SJCRH30 (cell line): ENCODE data around the gene CHTF18. TPM values are rescaled to one million over a fixed set of nuclear protein-coding genes. Genes with fewer than 3 reads are reported as not detected.
"Not testable (repeated sequence)": the region's sequence is repeated elsewhere in the genome, so short reads cannot be mapped to it uniquely, and the experiment has no call there.

Experiments
- DNase-seq, 2 experiments: peaks; one replicate each; pipeline ENCODE4 v3.0.0-alpha.2; 2015 to 2020
- H3K27ac ChIP-seq: fragments of 250-450 bp; sonication (Bioruptor Pico); 2 replicates; pipeline ENCODE4 v1.5.1; 2020; ENCODE audit warnings: mild to moderate bottlenecking, moderate library complexity
- H3K27me3 ChIP-seq: fragments of 250-450 bp; sonication (Bioruptor Pico); 2 replicates; pipeline ENCODE4 v1.5.1; 2020; ENCODE audit warnings: mild to moderate bottlenecking, moderate library complexity
- H3K36me3 ChIP-seq: fragments of 250-450 bp; sonication (Bioruptor Pico); 2 replicates; pipeline ENCODE4 v1.5.1; 2020; ENCODE audit warnings: mild to moderate bottlenecking, moderate library complexity
- H3K4me1 ChIP-seq: fragments of 250-450 bp; sonication (Bioruptor Pico); 2 replicates; pipeline ENCODE4 v1.5.1; 2020; ENCODE audit warnings: mild to moderate bottlenecking, moderate library complexity
- H3K4me3 ChIP-seq: fragments of 250-450 bp; sonication (Bioruptor Pico); 2 replicates; pipeline ENCODE4 v1.5.1; 2020; ENCODE audit warnings: mild to moderate bottlenecking, moderate library complexity
- H3K9me3 ChIP-seq: fragments of 250-450 bp; sonication (Bioruptor Pico); replicated peaks from 2 replicates; pipeline ENCODE4 v1.5.1; 2020; ENCODE audit warnings: mild to moderate bottlenecking, moderate library complexity
- total RNA-seq: library from RNA; depleted of rRNA; stranded (reverse); fragments of >200 nt; shearing (Covaris generic); gene quantifications from 2 replicates; pipeline ENCODE4 v1.2.3, GENCODE V29; 2014

Gene CHTF18
- total RNA-seq, 1 experiment from 2014 or later: 46.0 TPM

DNA sequence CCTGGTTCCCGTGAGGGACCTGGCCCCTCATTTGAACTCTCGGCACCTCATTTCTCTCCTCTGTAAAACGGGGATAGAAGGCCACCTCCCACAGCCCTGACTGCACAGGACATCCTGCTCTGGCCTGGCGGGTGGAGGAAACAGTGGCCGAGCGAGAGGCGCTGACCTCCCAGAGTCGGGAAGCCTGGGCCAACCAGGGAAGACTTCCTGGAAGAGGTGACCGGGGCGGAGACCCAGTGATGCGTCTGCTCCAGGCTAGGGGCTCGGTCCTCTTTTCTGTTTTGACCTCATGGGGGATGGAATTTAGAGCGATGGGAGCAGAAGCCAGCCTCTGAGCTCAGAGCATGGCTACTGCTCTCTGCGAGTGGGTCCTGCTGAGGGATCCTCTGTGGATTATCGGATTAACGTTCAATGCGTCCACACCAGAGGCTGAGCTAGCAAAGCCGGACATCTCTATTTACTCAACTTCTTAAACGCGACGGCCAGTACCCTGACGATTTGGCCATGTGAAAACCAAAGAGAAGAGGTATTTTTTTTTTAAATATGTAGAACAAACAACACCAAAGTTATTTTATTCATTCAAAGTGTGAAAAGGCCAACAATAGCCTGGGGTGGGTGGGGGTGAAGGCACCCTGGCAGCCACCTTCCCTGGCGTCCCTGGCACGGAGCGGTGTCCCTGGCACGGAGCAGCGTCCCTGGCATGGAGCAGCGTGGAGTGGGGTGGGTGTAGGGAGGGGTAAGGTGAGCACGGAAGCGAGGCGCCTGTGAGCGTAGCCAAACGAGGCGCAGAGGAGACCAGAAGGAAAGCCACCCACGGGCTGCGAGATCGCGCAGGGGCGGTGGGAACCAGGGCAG, 37.0 kb upstream of the CHTF18 start:
- peaks cover 56% of the 10 kb centered on the region for H3K27me3 ChIP-seq
- H3K27ac ChIP-seq: no peak overlapping the region
- H3K9me3 ChIP-seq: no peaks in the 10 kb centered on the region
- H3K4me3 ChIP-seq: no peak overlapping the region
- no peak for DNase-seq
- H3K4me1 ChIP-seq: no peaks in the 10 kb centered on the region
- no peaks in the 10 kb centered on the region for H3K36me3 ChIP-seq

GRCh38 chr16:752007-752312, 36.5 kb upstream of the CHTF18 start:
- no peak overlapping the region for H3K27ac ChIP-seq
- H3K4me3 ChIP-seq: no peak overlapping the region
- H3K36me3 ChIP-seq: no peaks in the 10 kb centered on the region
- peaks cover 54% of the 10 kb centered on the region for H3K27me3 ChIP-seq
- H3K4me1 ChIP-seq: no peaks in the 10 kb centered on the region
- no peak for DNase-seq
- no peaks in the 10 kb centered on the region for H3K9me3 ChIP-seq

DNA sequence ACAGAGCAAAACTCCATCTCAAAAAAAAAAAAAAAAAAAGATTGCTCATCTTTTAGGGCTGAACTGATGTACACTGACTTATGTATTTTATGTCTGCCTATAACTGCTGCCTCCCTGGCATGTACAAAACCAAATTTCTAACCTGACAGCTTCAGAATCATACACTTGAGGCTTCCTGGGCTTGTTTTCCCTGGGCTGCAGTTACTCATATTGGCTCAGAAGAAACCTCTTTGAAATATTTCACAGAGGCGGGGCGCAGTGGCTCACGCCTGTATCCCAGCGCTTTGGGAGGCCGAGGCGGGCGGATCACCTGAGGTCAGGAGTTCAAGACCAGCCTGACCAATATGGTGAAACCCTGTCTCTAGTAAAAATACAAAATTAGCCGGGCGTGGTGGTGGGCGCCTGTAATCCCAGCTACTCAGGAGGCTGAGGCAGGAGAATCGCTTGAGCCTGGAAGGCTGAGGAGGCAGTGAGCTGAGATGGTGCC, 34.3 kb upstream of the CHTF18 start:
- H3K4me3 ChIP-seq, H3K4me1 ChIP-seq, H3K27ac ChIP-seq, H3K9me3 ChIP-seq, H3K36me3 ChIP-seq, DNase-seq: not testable (repeated sequence)
- H3K27me3 ChIP-seq: peaks cover 35% of the 10 kb centered on the region

GRCh38 chr16:754656-755055, 33.8 kb upstream of the CHTF18 start:
- no peak for DNase-seq
- no peak overlapping the region for H3K4me3 ChIP-seq
- H3K27ac ChIP-seq: no peak overlapping the region
- no peaks in the 10 kb centered on the region for H3K4me1 ChIP-seq
- H3K27me3 ChIP-seq: peaks cover 32% of the 10 kb centered on the region
- H3K9me3 ChIP-seq: no peaks in the 10 kb centered on the region
- H3K36me3 ChIP-seq: no peaks in the 10 kb centered on the region

DNA sequence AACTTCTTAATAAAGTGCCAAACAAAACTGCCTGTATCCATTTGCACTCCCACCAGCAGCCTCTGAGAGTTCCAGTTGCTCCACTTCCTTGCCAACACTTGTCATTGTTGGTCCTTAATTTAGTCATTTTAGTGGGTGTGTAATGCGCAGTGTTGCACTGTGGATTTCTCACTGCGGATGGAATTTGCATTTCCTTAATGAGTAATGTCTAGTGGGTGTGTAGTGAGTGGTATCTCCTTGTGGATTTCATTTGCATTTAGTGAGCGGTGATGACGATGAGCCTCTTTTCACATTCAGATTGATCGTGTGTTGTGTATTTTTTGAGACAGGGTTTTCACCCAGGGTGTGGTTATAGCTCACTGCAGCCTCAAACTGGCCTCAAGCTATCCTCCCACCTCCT, 32.0 kb upstream of the CHTF18 start:
- Histone ChIP-seq H3K9me3 (no peaks in the 10 kb centered on the region), H3K27me3 (peaks cover 31% of the 10 kb centered on the region), H3K4me1 (no peaks in the 10 kb centered on the region), H3K27ac (no peak overlapping the region), H3K36me3 (no peaks in the 10 kb centered on the region), H3K4me3 (no peak overlapping the region)
- no peak for DNase-seq

DNA sequence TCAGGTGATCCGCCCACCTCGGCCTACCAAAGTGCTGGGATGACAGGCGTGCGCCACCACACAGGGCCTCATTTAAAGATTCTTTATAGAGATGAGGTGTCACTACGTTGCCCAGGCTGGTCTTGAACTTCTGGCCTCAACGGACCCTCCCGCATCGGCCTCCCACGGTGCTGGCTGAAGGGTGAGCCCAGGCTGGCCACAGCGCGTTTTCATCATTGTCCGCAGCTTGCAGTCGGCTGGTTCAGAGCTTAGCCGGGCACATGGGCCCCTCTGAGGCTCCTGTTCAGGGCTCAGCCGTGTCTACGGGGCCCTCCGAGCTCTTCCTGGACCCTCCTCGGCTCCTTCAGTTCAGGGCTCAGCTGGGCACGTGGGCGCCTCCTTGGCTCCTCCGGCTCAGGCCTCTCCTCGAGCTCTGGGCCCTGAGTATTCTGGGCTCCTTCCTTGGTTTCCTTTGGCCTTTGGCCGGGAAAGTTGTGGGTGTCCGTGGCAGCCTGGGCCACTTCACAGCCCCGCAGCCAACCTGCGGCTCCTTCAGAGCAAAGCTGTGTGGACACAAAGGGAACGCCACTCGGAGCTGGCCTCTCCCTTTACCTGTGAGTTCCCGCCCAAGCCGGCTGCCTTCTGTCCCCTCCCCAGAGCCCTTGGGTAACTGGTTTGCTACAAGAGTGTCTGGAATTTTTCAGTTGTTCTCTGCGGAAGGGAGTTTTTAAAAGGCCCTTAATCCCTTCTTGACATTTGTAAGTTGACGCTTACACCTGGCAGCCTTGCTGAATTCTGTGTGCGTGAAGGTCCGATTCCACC, 29.1 kb upstream of the CHTF18 start:
- H3K4me1 ChIP-seq: no peaks in the 10 kb centered on the region
- no peak for DNase-seq
- H3K27me3 ChIP-seq: peaks cover 29% of the 10 kb centered on the region
- H3K4me3 ChIP-seq: no peak overlapping the region
- no peaks in the 10 kb centered on the region for H3K9me3 ChIP-seq
- no peaks in the 10 kb centered on the region for H3K36me3 ChIP-seq
- H3K27ac ChIP-seq: no peak overlapping the region

DNA sequence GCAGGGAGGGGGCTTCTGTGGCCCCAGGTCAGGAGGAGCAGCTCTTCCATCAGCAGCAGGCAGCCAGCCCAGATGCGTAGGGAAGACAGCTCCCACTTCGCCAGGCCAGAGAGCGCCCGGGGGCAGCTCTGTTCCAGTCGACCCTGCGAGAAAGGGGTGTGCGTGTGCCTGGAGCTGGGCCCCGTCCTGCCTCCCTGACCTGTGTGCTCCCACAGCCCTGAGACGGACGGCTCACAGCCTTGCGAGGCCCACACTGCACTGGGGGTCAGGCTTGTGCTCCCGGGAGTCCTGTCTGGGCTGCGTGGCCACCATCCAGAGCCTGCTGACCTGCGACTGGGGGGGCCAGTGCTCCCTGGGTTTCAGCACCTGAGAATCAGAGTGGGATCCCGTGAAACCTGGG, 28.4 kb upstream of the CHTF18 start:
- Histone ChIP-seq H3K4me1 (no peaks in the 10 kb centered on the region), H3K9me3 (no peaks in the 10 kb centered on the region), H3K4me3 (no peak overlapping the region), H3K27me3 (peaks cover 29% of the 10 kb centered on the region), H3K36me3 (no peaks in the 10 kb centered on the region), H3K27ac (no peak overlapping the region)
- no peak for DNase-seq

DNA sequence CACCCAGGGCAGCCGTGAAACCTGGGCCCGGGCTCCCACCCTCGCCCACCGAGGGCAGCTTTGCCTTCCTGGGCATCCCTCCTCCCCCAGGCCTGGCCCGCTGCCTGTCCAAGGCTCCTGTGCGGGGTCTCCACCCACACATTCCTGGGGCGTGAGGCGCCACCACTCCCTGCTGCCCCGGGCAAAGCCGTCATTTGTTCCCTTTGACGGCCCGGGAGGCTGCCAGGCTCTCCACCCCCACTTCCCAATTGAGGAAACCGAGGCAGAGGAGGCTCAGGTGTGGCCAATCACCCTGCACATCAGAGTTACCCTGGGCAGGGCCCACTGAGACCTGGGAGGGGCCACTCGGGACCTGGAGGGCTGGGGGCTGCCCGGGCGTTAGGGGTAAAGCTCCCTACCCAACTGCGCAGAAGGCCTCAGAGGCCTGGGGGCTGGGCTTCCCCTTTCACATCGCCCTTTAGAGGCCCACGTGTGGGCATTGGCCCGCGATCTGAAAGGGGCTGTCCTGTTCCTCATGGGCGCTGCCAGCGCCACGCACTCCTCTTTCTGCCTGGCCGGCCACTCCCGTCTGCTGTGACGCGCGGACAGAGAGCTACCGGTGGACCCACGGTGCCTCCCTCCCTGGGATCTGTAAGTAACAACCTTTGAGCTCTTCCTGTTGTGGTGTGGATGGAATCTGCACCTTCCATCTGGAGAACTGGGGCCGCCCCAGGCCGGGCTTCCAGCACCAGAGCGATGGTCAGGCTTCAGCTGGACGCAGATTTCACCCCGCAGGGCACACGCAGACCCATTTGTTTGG, 27.7 kb upstream of the CHTF18 start, which contains the start of gene MSLN:
Gene MSLN, plus strand, starts transcription at position 190 of the 799 bp plus-strand sequence. CDS start 1,947 bp downstream, outside the sequence.
- Histone ChIP-seq H3K27ac (no peak within 1 kb of the TSS), H3K4me3 (no peak within 1 kb of the TSS), H3K9me3 (no peaks in the 10 kb centered on the region), H3K27me3 (peaks cover 29% of the 10 kb centered on the region), H3K4me1 (no peaks in the 10 kb centered on the region), H3K36me3 (no peaks in the 10 kb centered on the region)
- DNase-seq: no peak

DNA sequence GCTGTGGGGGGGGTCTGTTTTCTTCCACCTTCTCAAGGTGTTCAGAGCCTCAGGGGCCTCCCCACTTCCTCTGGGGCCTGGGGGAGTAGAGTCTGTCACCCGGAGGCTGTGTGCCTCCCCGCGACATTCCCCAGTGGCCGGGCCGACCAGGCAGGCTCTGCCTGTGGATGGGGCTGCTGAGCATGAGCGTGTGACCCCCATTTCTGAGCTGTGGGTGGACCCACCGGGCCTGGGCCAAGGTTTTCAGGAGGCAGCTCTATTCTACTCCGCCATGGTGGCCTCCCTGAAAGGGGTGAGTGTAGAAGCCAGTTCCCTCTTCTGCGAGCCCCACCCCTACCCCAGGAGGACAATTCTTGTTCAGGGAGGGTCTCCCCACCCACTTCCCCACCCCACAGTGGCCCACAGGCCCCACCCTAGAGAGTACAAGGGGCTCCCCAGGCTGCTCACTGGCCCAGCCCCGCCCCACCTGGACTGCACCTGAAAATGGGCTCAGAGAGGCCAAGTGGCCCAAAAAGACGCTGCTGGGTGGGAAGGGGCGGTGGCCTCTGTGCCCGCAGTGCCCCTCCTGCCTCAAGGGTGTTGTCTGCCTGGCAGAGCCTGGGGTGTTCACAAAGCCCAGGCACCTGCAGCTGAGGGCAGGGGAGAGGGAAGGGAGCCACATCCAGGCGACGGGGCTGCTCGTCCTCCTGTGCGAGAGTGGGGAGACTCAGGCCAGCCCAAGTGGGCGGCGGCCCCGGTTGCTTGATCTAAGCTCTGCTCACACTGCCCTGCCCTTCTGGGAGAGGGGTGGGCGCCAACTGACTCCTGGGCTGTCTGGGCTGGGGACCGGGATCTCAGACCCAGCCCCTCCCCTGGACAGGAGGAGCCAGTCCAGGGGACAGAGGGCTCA, 26.6 kb upstream of the CHTF18 start:
- Histone ChIP-seq H3K4me1 (no peaks in the 10 kb centered on the region), H3K9me3 (no peaks in the 10 kb centered on the region), H3K27me3 (peaks cover 29% of the 10 kb centered on the region), H3K36me3 (no peaks in the 10 kb centered on the region), H3K27ac (no peak overlapping the region), H3K4me3 (no peak overlapping the region)
- DNase-seq: no peak

- Histone ChIP-seq H3K4me1 (no peaks in the 10 kb centered on the region), H3K27ac (no peak overlapping the region), H3K27me3 (peaks cover 29% of the 10 kb centered on the region)
Measured at GRCh38 chr16:762595-763268, 25.7 kb upstream of the CHTF18 start.

DNA sequence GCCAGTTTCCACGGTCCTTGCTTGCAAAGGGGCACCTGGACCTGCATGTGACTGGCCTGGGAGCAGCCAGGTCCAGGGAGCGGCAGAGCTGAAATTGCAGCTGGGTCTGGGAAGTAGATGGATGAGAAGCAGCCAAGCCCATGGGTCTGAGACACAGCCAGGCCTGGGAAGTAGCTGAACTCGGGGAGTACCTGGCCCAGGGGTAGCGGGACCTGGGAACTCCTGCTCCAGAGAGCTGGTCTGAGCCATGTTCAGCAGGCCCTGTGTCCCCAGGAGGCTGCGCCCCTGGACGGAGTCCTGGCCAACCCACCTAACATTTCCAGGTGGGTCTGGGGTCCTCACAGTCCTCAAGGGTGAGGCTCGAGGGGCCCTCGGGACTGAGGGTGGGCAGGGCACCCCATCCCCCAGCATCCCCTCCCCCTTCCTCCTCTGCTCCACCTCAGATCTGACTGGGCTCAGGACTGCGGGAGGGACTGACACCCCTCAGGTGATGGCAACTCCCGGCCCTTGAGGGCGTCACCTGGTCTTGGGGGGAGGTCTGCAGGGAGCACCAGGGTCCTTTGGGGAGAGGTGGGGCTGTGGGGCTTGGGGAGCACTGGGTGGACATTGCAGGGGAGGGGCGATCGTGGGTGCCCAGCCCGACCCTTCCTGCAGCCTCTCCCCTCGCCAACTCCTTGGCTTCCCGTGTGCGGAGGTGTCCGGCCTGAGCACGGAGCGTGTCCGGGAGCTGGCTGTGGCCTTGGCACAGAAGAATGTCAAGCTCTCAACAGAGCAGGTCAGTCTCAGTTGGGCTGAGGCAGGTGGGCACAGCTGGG, 24.8 kb upstream of the CHTF18 start:
- Histone ChIP-seq H3K4me1 (no peaks in the 10 kb centered on the region), H3K9me3 (no peaks in the 10 kb centered on the region), H3K27me3 (peaks cover 29% of the 10 kb centered on the region), H3K27ac (no peak overlapping the region), H3K36me3 (no peaks in the 10 kb centered on the region), H3K4me3 (no peak overlapping the region)
- DNase-seq: no peak

More at GRCh38 chr16:762595-763268, 25.7 kb upstream of the CHTF18 start:
- no peak for DNase-seq
- H3K9me3 ChIP-seq: no peaks in the 10 kb centered on the region
- H3K4me3 ChIP-seq: no peak overlapping the region
- H3K36me3 ChIP-seq: no peaks in the 10 kb centered on the region

- no peak for DNase-seq
- Histone ChIP-seq H3K27me3 (peaks cover 29% of the 10 kb centered on the region), H3K27ac (no peak overlapping the region), H3K36me3 (no peaks in the 10 kb centered on the region), H3K4me1 (no peaks in the 10 kb centered on the region), H3K4me3 (no peak overlapping the region), H3K9me3 (no peaks in the 10 kb centered on the region)
Measured at GRCh38 chr16:764184-764750, 24.2 kb upstream of the CHTF18 start.
